Vagina (tissue), 2 donors: Measurements from ENCODE around the gene CFAP47.

ENCODE experiments used
- CTCF ChIP-seq, 3 experiments: fragments of 450-650 bp in 2 of 3; fragments of 200-600 bp in 1 of 3; sonication (generic) in 1 of 3; IDR thresholded peaks; one replicate each; pipeline ENCODE4 v1.5.1; 2017 to 2019; ENCODE audit warnings: antibody characterized with exemption in 3 of 3, mild to moderate bottlenecking in 2 of 3, moderate library complexity in 2 of 3
- POLR2A ChIP-seq, 2 donors: fragments of 450-650 bp; IDR thresholded peaks; one replicate each; pipeline ENCODE4 v1.6.1; 2017; ENCODE audit warnings: antibody characterized with exemption in 2 of 2, mild to moderate bottlenecking in 2 of 2, moderate library complexity in 2 of 2

DNA sequence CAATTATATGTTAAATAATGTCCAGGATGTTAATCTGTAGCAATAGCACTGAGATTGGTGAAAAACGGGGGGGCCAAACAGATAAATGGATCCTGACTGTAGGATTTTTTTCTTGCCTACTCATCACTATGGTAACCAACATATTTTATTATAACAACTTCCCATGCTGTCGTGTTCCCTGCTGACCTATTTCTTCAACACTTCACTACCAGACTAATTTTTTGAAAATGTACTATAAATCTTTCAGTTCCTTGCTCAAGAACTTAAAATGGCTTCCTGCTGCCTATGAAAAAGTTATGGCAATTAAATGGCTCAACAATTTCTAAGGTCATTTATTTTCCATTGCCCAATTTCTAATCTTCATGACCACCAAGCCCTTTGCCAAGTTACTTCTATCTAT is 38.9 kb upstream of the CFAP47 start:
- TF ChIP-seq CTCF (IDR thresholded peaks at IDR 0.05) = no peak
- TF ChIP-seq POLR2A (IDR thresholded peaks at IDR 0.05) = no peak
